Neural cell (in vitro differentiated cells): ENCODE results near the gene GNAQ.

Source experiments
- EZH2 ChIP-seq: fragments of 200-600, 300-800 bp; shearing (Covaris generic), sonication (generic); IDR thresholded peaks from 2 replicates; pipeline ENCODE4 v1.6.1; 2014; ENCODE audit warnings: antibody characterized with exemption, low read length, borderline replicate concordance, mild to moderate bottlenecking; ENCODE audit not compliant: insufficient read depth, poor library complexity, severe bottlenecking
- RAD21 ChIP-seq: fragments of 450-650 bp; conservative IDR thresholded peaks from 2 replicates; pipeline ENCODE4 v1.6.1; 2014; ENCODE audit warnings: antibody characterized with exemption, mild to moderate bottlenecking, moderate library complexity

DNA sequence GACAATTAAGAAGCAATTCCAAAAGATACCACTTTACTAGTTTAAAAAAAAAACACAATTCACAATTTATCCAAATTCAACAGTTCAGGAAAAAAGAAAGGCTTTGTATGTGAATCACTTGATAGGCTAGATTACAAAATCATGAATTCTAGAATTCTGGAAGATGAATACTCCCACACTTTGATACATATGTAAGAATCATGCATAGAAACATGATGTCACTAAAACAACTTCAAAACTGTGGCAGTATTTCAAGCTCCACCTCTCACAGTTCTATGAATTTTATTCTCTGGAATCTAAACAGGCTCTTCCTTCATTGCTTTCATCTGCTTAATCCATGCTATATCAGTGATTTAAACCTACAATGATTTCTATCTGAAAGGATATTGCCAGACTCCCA is 51.0 kb downstream of the GNAQ start:
- no peak for TF ChIP-seq EZH2
- no peak for TF ChIP-seq RAD21
